Stimulated activated CD4-positive, alpha-beta T cell treated with anti-CD3 and anti-CD28 coated beads, Interleukin-15, amount 100 ng/mL, for 48 hours (primary cell): Measurements from ENCODE around the gene TRIP13.
"Not testable (repeated sequence)": the region's sequence is repeated elsewhere in the genome, so short reads cannot be mapped to it uniquely, and the experiment has no call there.

Experiments used
- DNase-seq, 2 donors: peaks; one replicate each; pipeline ENCODE4 v3.0.0-alpha.2; 2020; ENCODE audit warnings: low read depth in 2 of 2

The TRIP13 gene

GRCh38 chr5:936149-937144 lies 43.8 kb downstream of the TRIP13 start:
- DNase-seq, result no peak

DNA sequence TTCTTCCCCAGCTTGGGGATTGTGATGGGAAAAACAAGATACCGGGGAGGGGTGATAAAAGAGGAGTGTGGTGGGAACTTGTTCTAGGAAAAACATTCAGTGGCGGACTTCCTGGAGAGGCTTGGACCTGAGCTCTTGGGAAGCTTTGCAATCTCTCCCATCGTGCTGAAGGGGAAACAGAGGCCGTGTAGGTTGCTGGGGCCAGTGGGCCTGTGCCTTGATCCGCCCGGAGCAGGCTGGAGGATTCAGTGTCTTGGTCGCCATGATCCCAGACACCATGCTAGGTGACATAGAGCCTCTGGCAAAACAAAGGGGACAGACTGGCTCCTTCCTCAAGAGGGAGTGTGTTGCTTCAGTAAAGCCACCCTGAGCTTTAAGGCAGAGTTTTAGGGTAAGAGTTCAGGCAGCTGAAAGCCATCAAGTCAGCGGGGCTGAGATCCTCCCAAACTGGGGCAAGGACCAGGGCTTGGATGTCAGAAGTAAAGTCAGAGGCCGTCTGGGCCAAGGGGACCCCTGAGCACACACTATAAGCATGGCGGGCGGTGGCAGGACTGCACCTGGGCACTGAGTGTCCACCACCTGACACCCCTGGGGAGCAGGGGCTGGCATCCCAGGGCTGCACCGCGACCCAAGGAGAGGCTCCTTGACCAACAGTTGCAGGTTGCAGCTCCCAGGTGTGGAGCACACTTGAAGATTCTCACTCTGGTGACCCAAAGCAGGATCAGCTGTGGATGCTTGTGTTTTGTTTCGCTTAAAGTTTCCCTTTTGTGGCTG lies 44.7 kb downstream of the TRIP13 start:
- DNase-seq, result no peak

- no peak for DNase-seq
Measured at GRCh38 chr5:939368-939767, 46.7 kb downstream of the TRIP13 start.

- DNase-seq, result not testable (repeated sequence)
Measured at GRCh38 chr5:940741-941140, 48.1 kb downstream of the TRIP13 start.

GRCh38 chr5:943201-943917 lies 50.7 kb downstream of the TRIP13 start:
- no peak for DNase-seq

DNA sequence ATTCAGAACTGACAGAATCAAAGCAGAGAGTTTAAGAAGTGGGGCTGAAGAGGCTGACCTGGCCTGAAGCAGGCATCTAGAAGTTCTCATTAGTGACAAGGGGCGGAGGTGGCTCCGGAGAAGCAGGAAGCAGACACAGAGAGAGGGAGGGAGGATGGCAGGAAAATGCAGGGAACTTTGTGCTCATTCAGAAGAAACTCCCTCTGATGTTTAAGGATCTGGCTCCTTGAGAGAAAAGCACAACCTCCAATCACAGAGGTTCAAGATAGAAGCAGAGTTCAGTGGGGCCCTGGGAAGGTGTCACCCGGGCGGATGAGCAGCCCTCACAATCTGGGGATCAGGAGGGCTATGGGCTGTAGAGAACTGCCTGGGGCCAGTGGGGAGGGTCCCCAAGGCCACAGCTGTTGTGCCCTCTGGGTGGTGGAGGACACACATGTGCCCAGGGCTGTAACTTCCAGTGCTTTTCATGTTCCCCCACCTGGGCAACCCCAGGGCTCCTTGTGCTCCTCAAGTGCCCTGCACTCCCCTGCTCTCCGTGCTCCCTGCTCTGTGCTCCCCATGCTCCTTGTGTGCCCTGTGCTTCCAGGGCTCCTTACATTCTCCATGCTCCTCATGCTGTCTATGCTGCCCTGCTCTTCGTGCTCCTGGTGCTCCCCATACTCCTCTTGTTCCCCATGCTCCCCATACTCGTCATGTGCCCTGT lies 51.4 kb downstream of the TRIP13 start:
- no peak for DNase-seq

DNA sequence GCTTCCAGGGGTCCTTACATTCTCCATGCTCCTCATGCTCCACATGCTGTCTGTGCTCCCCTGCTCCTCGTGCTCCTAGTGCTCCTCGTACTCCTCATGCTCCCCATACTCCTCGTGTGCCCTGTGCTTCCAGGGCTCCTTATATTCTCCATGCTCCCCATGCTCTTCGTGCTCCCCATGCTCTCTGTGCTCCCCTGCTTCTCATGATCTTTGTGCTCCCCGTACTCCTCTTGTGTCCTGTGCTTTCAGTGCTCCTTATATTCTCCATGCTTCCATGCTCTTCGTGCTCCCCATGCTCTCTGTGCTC lies 51.9 kb downstream of the TRIP13 start:
- DNase-seq, result no peak

- DNase-seq, result no peak
Measured at GRCh38 chr5:944992-945685, 52.5 kb downstream of the TRIP13 start.

DNA sequence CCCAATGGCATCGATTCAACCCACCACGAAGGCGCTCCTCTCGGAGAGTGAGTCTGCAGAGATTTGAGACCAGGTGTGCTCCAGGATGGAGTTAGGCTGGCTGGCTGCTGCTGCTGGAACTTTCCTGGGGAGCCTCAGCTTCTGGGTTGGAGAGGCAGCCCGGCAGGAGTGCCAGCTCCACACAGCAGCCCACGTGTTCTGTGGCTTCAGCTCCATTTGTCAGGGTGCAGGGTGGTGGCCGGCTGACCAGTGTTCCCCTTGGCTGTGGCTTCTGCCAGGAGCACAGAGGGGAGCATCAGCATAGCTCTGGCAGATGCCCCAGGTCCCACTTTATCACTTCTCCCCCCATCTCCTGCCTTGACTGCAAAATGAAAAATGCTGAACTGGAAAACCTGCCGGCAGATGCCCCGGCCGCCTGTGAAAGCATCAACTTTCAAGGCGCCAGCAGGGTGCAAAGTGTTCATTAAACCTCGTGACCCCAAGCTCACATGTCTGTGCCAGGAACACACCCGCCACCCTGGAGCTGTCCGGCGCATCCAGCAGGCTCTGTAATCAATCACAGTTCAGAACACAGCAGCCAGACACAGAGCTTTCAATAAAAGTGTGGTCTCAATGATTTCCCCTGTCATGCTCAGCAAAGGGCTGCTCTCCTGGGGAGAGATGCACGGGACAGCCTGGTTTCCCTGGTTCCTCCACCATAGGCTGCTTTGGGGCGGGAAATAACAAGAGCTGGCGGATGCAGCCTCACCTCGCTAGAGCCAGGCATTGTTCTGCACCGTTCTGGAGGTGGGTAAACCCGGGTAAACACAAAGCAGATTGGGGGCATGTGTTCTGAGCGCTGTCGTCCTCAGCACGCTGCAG lies 53.2 kb downstream of the TRIP13 start:
- no peak for DNase-seq

GRCh38 chr5:946720-947625 lies 54.3 kb downstream of the TRIP13 start:
- DNase-seq, result no peak

DNA sequence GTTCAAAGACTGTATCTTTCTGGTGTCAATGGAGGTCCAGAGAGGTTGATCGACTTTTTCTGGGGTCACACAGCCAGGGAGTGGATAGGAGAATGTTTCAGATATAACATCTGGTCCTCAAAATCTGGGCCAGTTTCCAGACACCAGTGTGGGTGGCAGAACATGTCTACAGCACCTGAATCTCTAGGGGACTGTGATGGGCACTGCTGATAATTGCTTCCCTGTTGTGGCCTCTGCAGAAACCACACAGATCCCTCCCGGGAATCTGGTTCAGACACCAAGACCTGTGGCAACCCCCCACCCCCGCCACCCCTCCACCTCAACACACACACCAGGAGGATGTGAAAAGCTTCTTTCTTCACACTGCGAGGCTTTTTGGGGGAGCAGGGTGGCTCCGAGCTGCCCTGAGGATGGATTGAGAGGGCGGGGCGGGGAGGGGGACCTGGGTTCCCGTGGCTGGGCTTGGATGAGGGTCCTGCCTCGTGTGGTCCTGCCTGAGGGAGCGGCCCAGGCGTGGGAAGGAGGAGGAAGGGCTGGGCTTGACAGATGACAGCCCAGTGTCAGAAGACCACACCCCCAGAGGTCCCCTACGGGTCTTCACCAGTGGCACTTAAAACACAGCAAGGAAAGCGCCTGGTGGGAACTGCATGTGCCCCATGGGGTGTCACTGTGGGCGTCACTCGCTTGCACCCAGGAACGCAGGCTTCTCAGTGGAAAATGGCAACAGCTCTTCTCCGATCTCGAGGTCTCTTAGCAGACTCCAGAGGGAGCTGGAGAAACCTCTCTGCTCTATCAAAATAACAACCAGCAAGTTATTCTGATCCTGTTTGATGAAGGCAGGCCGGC lies 55.2 kb downstream of the TRIP13 start:
- DNase-seq, result no peak

GRCh38 chr5:948472-949274 lies 56.0 kb downstream of the TRIP13 start:
- no peak for DNase-seq

DNA sequence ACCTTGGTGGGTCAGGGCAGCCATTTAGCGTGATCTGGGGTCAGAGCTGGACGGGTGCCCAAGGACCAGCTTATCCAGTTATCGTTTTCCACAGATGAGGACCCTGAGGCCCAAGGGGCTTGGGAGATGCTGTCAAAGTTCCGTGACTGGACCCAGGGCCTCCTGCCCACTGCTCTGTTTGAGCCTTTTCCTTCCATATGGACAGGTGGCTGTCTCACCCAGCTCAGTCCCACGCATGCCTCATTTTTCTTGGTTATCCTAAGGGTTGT lies 56.5 kb downstream of the TRIP13 start:
- no peak for DNase-seq

DNA sequence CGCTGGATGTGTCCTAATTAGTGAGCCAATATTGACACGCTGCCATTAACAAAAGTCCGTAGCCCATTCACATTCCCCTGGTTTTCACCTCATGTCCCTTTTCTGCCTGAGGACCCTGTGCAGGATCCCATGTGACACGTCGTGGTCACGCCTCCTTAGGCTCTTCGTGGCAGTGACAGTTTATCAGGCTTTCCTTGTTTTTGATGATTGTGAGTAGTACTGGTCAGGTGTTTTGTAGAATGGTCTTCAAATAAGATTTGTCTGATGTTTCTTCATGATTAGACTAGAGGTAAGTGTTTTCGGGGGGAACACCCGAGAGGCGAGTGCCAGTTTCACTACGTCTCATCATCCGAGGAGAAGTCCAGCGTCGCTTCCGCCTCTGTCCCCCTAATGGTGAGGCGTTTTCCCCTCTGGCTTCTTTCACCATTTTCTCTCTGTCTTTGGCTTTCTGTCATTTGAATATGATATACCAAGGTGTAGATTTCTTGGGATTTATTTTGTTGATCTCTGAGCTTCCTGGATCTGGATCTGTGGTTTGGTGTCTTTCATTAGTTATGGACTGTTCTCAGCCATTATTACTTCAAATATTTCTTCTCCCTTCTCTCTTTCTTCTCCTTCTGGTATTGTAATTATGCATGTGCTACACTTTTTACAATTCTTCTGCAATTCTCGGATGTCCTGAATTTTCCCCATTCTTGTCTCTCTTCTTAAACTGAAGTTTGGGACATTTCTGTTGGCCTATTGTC lies 57.3 kb downstream of the TRIP13 start:
- DNase-seq, result no peak

DNA sequence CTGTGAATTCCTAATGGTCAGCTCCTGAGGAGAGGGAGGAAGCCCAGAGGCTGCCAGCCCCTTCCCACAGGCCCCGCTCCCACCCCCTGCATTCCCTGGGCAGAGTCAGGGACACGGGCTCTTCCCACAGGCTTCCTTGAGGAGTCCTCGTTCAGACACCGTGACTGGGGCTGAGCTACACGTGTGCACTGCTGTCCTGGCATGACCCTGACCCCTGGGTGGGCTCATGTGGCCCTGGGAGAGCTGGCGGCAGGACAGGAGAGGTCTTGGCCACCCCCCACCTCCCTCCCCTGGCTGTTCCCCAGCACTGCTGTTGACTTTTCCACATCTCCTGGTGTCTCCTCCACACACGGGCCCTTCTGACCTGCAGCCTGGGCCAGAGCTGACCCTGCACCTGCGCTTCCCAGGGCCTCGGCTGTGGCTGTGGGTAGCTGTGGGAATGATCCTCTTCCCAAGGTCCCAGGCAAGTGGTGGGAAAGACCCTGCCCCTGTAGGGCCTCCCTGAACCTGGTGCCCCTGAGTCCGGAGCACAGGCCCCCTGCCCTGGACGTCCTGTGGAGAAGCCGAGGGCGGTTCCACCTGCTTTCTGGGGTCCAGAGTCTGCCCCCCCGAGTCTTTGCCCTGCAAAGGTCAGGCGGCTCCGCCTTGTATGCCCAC lies 59.4 kb downstream of the TRIP13 start:
- no peak for DNase-seq

DNA sequence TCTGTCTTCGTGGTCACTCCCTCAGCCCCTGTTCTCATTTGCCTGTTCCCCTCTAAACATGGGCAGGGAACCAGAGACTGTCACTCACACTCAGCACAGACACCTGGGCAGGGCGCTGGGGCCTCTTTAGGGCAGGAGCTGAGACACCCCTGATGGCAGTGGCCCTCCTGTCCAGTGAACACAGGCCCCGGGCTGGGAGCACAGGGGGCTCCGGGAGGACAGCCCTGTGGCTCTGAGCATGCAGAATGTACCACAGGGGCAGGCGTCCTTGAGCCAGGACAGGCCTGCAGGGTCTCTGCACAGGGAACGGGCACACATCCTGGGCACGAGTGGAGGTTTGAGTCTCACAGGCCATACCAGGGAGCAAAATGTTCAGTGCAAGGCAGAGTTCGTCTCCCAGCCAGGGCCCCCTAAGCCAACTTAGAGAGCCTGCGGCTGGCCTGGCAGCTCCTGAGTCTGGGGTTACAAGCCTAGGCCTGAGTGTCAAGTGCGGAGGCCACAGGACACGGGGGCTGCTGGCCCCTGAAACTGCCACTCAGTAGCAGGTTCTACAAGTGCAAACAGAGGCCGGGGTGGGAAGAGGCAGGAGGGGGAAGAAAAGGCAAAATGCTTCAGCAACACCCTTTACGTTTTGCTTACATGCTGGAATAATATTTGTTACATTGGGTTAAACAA lies 60.0 kb downstream of the TRIP13 start:
- no peak for DNase-seq
